A549 (cell line): Measurements from ENCODE around the gene VPS18. TPM values are rescaled to one million over a fixed set of nuclear protein-coding genes. Genes with fewer than 3 reads are reported as not detected.

Experiments used
- ATAC-seq, 2 experiments: fragments of 200-7000 bp in 1 of 2; fragments of >200 bp in 1 of 2; cut with Nextera tagmentation in 1 of 2; cut with Tn5 transposase in 1 of 2; 3 replicates each; pipeline versions ENCODE4 v1.8.0 to v1.9.1; 2018 to 2020; ENCODE audit warnings: mild to moderate bottlenecking in 1 of 2, moderate library complexity in 1 of 2
- CTCF ChIA-PET: fragments of 300-600 bp; sonication (Branson Sonifier 250); formaldehyde crosslinking; extraction: SDS; loops from one replicate; lab custom pipeline; 2021; ENCODE audit warnings: antibody characterized with exemption, inconsistent platforms; lab: Yijun Ruan, JAX
- POLR2A ChIA-PET: fragments of 350-600 bp; formaldehyde crosslinking; extraction: SDS; loops from one replicate; lab custom pipeline; 2021; ENCODE audit warnings: antibody characterized with exemption, inconsistent platforms; lab: Yijun Ruan, JAX
- DNase-seq, 2 experiments: peaks; one replicate each; pipeline versions ENCODE4 v3.0.0 to v3.0.0-alpha.2; 2011 to 2016; ENCODE audit warnings: low read depth in 1 of 2, low spot score in 1 of 2
- FAIRE-seq: peaks from 2 replicates; lab custom pipeline; 2011; peaks lifted over from hg19 to GRCh38; lab: Jason Lieb, UNC
- H3K27ac ChIP-seq, 2 experiments: fragments of >200 bp; sonication (Bioruptor Twin); formaldehyde crosslinking; 3 replicates each; pipeline ENCODE4 v1.5.1; 2016 to 2017
- H3K4me1 ChIP-seq: fragments of >200 bp; sonication (Bioruptor Twin); formaldehyde crosslinking; 3 replicates; pipeline ENCODE4 v1.6.1; 2016
- H3K4me2 ChIP-seq: fragments of >200 bp; sonication (Bioruptor Twin); formaldehyde crosslinking; 3 replicates; pipeline ENCODE4 v1.6.1; 2016
- H3K4me3 ChIP-seq: fragments of >200 bp; sonication (Bioruptor Twin); formaldehyde crosslinking; 3 replicates; pipeline ENCODE4 v1.5.1; 2016
- H3K9me3 ChIP-seq: fragments of >200 bp; sonication (Bioruptor Twin); formaldehyde crosslinking; 3 replicates; pipeline ENCODE4 v1.6.1; 2016
- ATOH8 ChIP-seq: fragments of 250-450 bp; sonication (Bioruptor Pico); IDR thresholded peaks from 2 replicates; pipeline ENCODE4 v1.5.0; 2020; ENCODE audit warnings: low read depth, mild to moderate bottlenecking, moderate library complexity
- CBX2 ChIP-seq: fragments of 200-600 bp; sonication (generic); IDR thresholded peaks from 2 replicates; pipeline ENCODE4 v1.6.1; 2016; ENCODE audit warnings: low read depth, mild to moderate bottlenecking, borderline replicate concordance
- CHD2 ChIP-seq: fragments of 150-350 bp; IDR thresholded peaks from 2 replicates; pipeline ENCODE4 v1.6.1; 2014; ENCODE audit warnings: low read length; ENCODE audit not compliant: partially characterized antibody
- CTCF ChIP-seq: fragments of >200 bp; sonication (Bioruptor Twin); formaldehyde crosslinking; IDR thresholded peaks from 3 replicates; pipeline ENCODE4 v1.5.1; 2016
- FOSB ChIP-seq: fragments of 250-450 bp; sonication (Bioruptor Pico); IDR thresholded peaks from 2 replicates; pipeline ENCODE4 v1.5.0; 2020; ENCODE audit warnings: mild to moderate bottlenecking, moderate library complexity
- FOSL2 ChIP-seq, 2 experiments: fragments of 450-650 bp in 1 of 2; fragments of >200 bp in 1 of 2; sonication (Bioruptor Twin) in 1 of 2; formaldehyde crosslinking; IDR thresholded peaks; 2 replicates each; pipeline versions ENCODE4 v1.5.0 to v1.6.1; 2016 to 2020; ENCODE audit warnings: mild to moderate bottlenecking in 1 of 2, moderate library complexity in 1 of 2
- HES2 ChIP-seq: fragments of >200 bp; sonication (Bioruptor Twin); formaldehyde crosslinking; IDR thresholded peaks from 2 replicates; pipeline ENCODE4 v1.6.1; 2016
- HEYL ChIP-seq: fragments of 250-450 bp; sonication (Bioruptor Pico); IDR thresholded peaks from 2 replicates; pipeline ENCODE4 v1.8.0; 2021; ENCODE audit warnings: mild to moderate bottlenecking, moderate library complexity
- HOXA7 ChIP-seq: fragments of 250-450 bp; sonication (Bioruptor Pico); IDR thresholded peaks from 2 replicates; pipeline ENCODE4 v1.5.0; 2020; ENCODE audit warnings: mild to moderate bottlenecking, moderate library complexity
- HOXB13 ChIP-seq: fragments of 250-450 bp; sonication (Bioruptor Pico); IDR thresholded peaks from 2 replicates; pipeline ENCODE4 v1.5.0; 2020; ENCODE audit warnings: low read depth, mild to moderate bottlenecking, moderate library complexity
- JUN ChIP-seq, 2 experiments: fragments of >200 bp; sonication (Bioruptor Twin); formaldehyde crosslinking; IDR thresholded peaks; 2 replicates in 1 of 2; 3 replicates in 1 of 2; pipeline ENCODE4 v1.6.1; 2016 to 2017
- KDM1A ChIP-seq: fragments of 200-600 bp; sonication (generic); IDR thresholded peaks from 2 replicates; pipeline ENCODE4 v1.6.1; 2016; ENCODE audit warnings: low read depth, mild to moderate bottlenecking
- MAFK ChIP-seq: fragments of 450-650 bp; IDR thresholded peaks from 2 replicates; pipeline ENCODE4 v1.6.1; 2014; ENCODE audit not compliant: partially characterized antibody
- MAX ChIP-seq: IDR thresholded peaks from 2 replicates; pipeline ENCODE4 v1.6.1; 2012
- NFE2L2 ChIP-seq: fragments of 150-350 bp; conservative IDR thresholded peaks from 2 replicates; pipeline ENCODE4 v1.6.1; 2014; ENCODE audit warnings: low read length
- PHF8 ChIP-seq: fragments of 200-600 bp; sonication (generic); IDR thresholded peaks from 2 replicates; pipeline ENCODE4 v1.6.1; 2016; ENCODE audit warnings: low read depth, mild to moderate bottlenecking, antibody characterized with exemption, moderate library complexity, borderline replicate concordance
- POLR2AphosphoS2 ChIP-seq: conservative IDR thresholded peaks from 2 replicates; pipeline ENCODE4 v1.6.1; 2012; ENCODE audit warnings: low read length, improper control_type of control experiment, inconsistent platforms
- REST ChIP-seq: fragments of 200-600 bp; sonication (generic); IDR thresholded peaks from 2 replicates; pipeline ENCODE4 v1.6.1; 2016; ENCODE audit warnings: antibody characterized with exemption, mild to moderate bottlenecking, moderate library complexity
- RFX5 ChIP-seq: fragments of 450-650 bp; IDR thresholded peaks from 2 replicates; pipeline ENCODE4 v1.7.1; 2014; ENCODE audit warnings: antibody characterized with exemption, mild to moderate bottlenecking, moderate library complexity
- SMC3 ChIP-seq: fragments of >200 bp; sonication (Bioruptor Twin); formaldehyde crosslinking; IDR thresholded peaks from 3 replicates; pipeline ENCODE4 v1.6.1; 2018; ENCODE audit warnings: inconsistent platforms
- SREBF2 ChIP-seq: fragments of 450-650 bp; IDR thresholded peaks from 2 replicates; pipeline ENCODE4 v1.6.1; 2014; ENCODE audit warnings: mild to moderate bottlenecking, moderate library complexity
- TFCP2L1 ChIP-seq: fragments of 250-450 bp; sonication (Bioruptor Pico); IDR thresholded peaks from 2 replicates; pipeline ENCODE4 v1.5.0; 2021; ENCODE audit warnings: mild to moderate bottlenecking
- TP53 ChIP-seq: fragments of 250-450 bp; sonication (Bioruptor Pico); IDR thresholded peaks from 2 replicates; pipeline ENCODE4 v1.5.0; 2021; ENCODE audit warnings: mild to moderate bottlenecking, moderate library complexity
- ZC3H11A ChIP-seq: fragments of 450-650 bp; IDR thresholded peaks from 2 replicates; pipeline ENCODE4 v1.6.1; 2014; ENCODE audit warnings: antibody characterized with exemption, mild to moderate bottlenecking
- ZNF302 ChIP-seq: fragments of 250-450 bp; sonication (Bioruptor Pico); IDR thresholded peaks from 2 replicates; pipeline ENCODE4 v1.9.0; 2021; ENCODE audit warnings: inconsistent platforms, mild to moderate bottlenecking, moderate library complexity
- ZSCAN20 ChIP-seq: fragments of 250-450 bp; sonication (Bioruptor Pico); IDR thresholded peaks from 2 replicates; pipeline ENCODE4 v1.8.0; 2022; ENCODE audit warnings: mild to moderate bottlenecking, moderate library complexity
- WGBS: methylation state at CpG from one replicate; pipeline ENCODE4 v1.1.6; 2017; ENCODE audit errors: missing lambda C conversion rate; 5-methylcytosine and 5-hydroxymethylcytosine counted together
- polyA plus RNA-seq, 4 experiments: library from polyadenylated mRNA; depleted of rRNA in 3 of 4; stranded (reverse); fragments of >200 nt; fragmentation: RNase III in 1 of 4; extraction: RNeasy Plus Mini Kit Qiagen cat#74134 plus additional on column Dnase treatment in 1 of 4; gene quantifications; 2 replicates in 3 of 4; 3 replicates in 1 of 4; pipeline ENCODE4 v1.2.3, GENCODE V29; 2011 to 2017

The VPS18 gene
- polyA plus RNA-seq, 2 of the 4 experiments (the other 2 are of a cell fraction), result 9.0 to 15.2 TPM

GRCh38 chr15:40932649-40933516, 38.6 kb downstream of the VPS18 start:
- H3K4me3 ChIP-seq, result no peak overlapping the region
- no peak overlapping the region for H3K27ac ChIP-seq
- 49% methylated on average over 11 of the region's 11 CpGs for WGBS
- no peak overlapping the region for H3K4me2 ChIP-seq
- DNase-seq (no peak), FAIRE-seq (no peak), ATAC-seq (no peak)
- CTCF ChIA-PET, result interaction anchor here (1.3 to 6.8 kb wide), 4 partner anchors 8 to 252 kb away, joined by 3 to 70 read pairs (median 14); no protein-coding TSS in a partner anchor
- H3K4me1 ChIP-seq, result peaks cover 27% of the 10 kb centered on the region; the same call in 1 of the 3 replicates
- TF ChIP-seq TP53 (no peak), HOXA7 (CRISPR knock-in tag) (no peak), SMC3 (no peak), JUN (IDR thresholded peaks at IDR 0.05) (no peak), ZNF302 (CRISPR knock-in tag) (no peak), HOXB13 (CRISPR knock-in tag) (no peak), FOSB (CRISPR knock-in tag) (no peak), CBX2 (no peak), ZC3H11A (no peak), FOSL2 (IDR thresholded peaks at IDR 0.05) (no peak), FOSL2 (CRISPR knock-in tag; IDR thresholded peaks at IDR 0.05) (no peak), KDM1A (no peak), ZSCAN20 (no peak), HEYL (CRISPR knock-in tag) (no peak), CHD2 (no peak), MAFK (no peak), ATOH8 (CRISPR knock-in tag) (no peak), HES2 (no peak), TFCP2L1 (CRISPR knock-in tag) (no peak)
- POLR2A ChIA-PET, result no interaction called here
- H3K9me3 ChIP-seq, result no peaks in the 10 kb centered on the region

- ChIA-PET POLR2A (no interaction called here), CTCF (interaction anchor here (0.6 to 6.8 kb wide), 4 partner anchors 7 to 252 kb away, joined by 3 to 70 read pairs (median 12); no protein-coding TSS in a partner anchor)
- no peaks in the 10 kb centered on the region for H3K9me3 ChIP-seq
- 52% methylated on average over 3 of the region's 3 CpGs for WGBS
- H3K4me3 ChIP-seq, result no peak overlapping the region
- TF ChIP-seq POLR2AphosphoS2 (no peak), FOSB (CRISPR knock-in tag) (no peak), SREBF2 (no peak), PHF8 (no peak), MAFK (no peak), CTCF (no peak), HES2 (no peak), RFX5 (no peak), REST (no peak), MAX (no peak), NFE2L2 (no peak), ZSCAN20 (no peak)
- peaks cover 28% of the 10 kb centered on the region; the same call in 2 of the 3 replicates for H3K4me1 ChIP-seq
- H3K4me2 ChIP-seq, result no peak overlapping the region
- FAIRE-seq, result no peak
- ATAC-seq, result no peak
- H3K27ac ChIP-seq, result no peak overlapping the region
- DNase-seq, result no peak
These were observed 39.3 kb downstream of the VPS18 start for GRCh38 chr15:40933517-40933902.
